SIG-M5 treated with dmso at 0.1 percent for 504 hours (cell line): ENCODE measurements around the gene SLC14A1.

Source experiments
- DNase-seq: peaks from one replicate; lab custom pipeline; 2025; ENCODE audit not compliant: unreplicated experiment; lab: John Stamatoyannopoulos, UW

SLC14A1 gene

DNA sequence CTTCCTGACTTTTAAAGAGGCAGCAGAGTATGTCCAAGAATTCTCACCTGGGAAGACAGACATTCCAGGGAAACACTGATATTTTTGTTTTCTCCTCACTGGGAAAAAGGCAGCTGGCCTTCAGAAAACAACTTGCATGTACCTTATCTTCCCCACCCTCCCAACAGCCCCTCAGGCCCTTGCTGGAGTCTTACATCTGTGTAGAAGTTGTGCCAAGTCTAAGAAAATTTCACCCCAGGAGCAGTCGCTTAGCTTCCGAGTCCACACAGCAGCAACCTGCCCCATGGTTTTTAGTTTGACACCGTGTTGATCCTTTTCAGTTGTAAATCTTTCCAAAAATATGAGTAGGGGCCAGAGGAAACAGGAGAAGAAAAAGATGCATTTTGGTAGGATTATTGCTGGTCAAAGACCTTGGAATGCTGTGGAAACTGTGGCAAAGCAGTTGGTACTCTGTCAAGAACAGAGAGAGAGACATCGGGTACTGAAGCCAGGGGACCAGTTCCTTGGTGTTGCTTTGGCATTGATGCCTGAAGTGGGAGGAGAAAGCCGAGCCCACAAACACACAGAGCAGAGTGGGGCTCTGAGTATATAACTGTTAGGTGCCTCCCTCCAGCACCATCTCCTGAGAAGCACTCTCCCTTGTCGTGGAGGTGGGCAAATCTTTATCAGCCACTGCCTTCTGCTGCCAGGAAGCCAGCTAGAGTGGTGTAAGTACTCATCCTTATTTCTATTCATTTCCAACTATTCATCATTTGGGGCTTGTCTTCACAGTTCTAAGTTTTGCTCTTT, at the start of gene SLC14A1:
TSS of gene SLC14A1 (plus strand) at position 615 of the 789 bp plus-strand sequence. CDS start 6,140 bp downstream, outside the sequence.
- DNase-seq = no peak

DNA sequence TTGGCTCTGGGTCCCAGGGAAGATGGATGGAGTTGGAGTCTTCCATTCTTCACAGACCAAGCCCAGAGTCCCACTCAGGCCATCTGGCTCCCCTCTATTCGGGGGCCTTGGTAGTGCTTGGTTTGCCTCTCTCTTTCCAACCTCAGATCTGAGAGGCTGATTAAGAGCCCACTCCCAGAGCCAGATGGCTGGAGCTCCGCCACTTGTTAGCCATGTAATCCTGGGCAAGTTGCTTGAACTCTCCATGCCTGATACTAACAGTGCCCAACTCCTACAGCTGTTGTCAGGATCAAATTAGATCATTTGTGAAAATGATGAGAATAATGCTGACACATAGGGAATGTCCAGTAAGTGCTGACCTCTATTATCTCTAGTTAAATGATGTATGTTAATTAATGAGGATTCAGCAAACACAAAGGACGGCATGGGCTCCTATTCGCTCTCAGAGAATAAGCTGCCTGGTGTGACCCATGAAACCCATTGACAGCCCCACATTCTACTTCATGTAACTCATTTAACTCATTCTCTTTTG, 46.6 kb upstream of the SLC14A1 start:
- no peak for DNase-seq

DNA sequence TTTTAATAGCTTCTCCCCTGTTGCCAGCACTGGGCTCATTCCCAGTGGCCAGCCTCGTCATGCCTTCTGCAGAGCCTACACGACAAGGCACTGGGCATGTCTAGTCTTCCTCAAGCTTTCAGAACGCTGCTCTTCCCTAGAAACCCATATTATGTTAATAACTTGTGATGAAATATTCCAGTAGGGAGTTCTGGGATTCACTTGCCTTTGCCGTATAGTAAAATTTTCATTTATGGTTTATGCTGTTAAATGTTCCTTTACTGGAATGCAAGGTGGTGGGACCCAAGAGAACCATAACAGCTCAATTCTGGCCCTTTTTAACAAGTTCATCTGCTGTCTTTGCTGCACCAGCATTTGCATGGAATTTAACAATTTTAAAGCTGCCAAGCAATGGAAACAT, 45.5 kb upstream of the SLC14A1 start:
- no peak for DNase-seq

DNA sequence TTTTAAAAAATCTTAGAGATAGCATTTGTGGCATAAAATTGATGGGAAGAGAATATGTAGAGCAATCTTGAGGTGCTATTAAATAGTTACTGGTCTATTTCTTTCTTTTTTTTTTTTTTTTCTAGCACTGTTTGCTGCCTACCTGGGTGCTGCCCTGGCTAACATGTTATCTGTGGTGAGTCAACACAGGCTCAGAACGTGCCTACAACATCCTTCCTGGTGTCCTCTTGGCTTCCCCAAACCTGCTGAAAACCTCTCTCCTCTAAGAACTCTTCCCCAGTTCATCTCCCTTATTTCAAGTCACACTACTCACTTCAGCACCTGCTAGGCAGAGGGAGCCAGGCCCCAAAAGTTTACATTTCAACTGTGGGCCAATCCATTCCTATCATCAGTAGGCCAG, 45.1 kb upstream of the SLC14A1 start:
- DNase-seq = no peak

DNA sequence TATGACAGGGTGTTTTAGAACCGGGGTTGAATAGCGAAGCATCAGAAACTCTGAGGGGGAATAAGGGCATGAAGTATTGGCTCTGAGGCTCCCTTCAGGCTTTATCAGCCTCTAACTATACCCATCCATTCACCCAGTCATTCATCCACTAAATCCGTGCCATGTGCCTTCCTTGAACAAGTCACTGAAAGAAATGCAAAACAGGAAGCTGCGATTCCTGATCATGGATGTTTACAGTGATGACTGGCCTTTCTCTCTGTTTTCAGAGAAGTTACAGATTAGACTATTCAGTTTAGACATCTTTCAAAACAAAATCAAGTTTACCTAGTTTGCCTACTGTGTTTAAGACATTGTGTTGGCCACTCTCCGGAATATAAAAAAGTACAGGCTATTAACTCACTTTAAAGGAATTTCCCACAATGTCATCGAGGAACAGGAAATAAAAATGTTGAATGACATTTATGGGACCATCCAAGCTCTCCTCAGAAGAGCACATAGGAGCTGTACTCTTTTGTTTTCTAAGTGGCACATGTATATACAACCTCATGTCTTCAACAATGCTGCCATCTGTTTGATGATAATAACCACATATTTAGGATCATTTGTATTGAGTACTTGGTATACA, 43.8 kb upstream of the SLC14A1 start:
- DNase-seq = no peak

DNA sequence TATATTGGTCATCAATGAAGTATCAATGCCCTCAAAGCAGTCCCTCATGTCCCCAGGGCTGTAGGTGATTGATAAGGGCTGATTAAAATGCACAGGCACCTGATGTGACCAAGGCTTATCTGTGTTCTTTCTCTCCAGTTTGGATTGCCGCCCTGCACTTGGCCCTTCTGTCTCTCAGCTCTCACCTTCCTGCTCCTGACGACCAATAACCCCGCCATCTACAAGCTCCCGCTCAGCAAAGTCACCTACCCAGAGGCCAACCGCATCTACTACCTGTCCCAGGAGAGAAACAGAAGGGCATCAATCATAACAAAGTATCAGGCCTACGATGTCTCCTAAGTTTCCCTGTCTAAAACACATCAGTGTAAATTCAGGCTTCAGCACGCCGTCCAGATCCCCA, 41.8 kb upstream of the SLC14A1 start:
- no peak for DNase-seq

DNA sequence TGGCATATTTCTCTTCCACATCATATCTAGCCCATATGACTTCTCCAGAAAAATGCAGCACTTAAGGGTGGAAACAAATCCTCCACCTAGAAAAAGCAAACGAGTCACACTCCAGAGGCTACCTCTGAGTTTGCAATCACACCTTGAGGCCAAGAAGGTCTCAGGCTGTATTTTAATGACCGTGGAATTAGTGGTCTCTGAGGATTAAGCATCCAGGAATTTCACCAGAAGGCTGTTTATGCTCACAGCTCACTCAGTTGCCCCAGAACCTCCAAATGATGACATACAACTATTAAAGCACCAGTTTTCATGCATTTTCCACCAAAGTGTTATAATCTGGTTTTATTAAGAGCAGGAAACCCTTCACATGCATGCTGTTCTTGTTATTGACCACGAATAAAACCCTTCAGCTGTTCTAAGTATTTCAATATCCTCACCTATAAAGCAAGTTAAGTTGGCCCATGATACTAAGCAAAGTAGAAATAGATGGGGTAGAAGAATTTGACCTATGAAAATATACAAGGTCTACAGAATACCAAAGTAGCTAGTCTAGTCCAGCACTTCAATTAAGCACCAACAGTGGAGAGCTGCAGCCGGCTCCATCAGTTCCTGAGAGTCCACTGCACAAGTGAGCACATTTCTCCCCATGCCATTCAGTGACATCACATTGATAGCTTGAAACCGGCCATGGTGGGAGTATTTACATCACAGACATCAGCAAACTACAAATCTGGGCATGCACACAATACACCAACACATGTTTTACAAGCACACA, 39.5 kb upstream of the SLC14A1 start:
- no peak for DNase-seq

DNA sequence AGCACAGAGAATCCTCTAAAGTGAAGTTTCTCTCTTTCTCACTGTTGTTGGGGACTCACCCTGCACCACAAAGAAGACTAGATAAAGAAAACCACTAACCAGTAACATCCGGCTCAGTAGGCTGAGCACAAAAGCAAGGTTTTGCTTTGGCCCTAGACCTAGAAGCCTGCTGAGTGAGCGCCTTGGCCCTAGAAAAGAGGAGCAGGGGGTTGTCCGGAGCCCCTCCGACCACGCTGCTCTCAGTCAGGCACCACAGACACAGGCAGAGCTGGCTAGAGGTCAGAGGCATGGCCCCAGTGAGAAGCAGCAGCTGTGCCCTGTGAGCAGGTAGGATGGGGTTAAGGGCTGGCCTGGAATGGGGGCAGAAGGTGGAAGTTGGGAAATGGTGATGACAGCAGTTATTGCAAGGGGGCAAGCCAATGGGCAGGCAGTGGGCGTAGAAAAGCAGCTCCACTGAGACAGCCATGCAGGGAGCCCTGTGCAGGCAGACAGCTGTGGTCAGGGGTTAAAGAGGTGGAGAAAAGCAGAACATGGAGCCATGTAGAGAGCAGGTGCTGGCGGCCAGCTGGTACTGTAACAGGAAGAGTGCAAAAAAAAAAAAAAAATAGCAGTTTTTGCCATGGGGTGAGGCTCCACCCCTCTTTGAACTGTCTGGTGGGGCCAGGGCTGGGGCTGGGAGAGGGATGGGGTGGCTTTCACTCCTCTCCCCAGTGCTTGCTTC, 36.9 kb upstream of the SLC14A1 start:
- peak; percentile 92 for DNase-seq

DNA sequence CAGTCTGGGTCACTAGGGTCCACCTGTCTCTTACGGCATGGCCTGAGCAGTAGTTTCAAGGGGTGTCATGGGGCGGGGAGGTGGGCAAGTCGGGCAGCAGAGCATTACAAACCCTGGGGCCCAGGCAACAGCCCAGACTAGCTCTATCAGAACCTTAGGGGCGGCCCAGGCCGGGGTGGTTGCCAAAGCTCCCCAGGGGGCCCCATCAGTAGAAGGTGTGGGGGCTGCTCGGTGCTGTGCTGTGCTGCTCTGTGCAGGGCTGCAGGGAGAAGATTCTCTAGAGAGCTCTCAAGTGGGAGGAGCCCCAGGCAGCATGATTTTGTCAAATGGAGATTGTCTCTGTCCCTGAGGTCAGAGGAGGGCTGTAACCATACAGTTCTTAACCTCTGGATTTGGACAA, 36.4 kb upstream of the SLC14A1 start:
- DNase-seq = peak; percentile 40

DNA sequence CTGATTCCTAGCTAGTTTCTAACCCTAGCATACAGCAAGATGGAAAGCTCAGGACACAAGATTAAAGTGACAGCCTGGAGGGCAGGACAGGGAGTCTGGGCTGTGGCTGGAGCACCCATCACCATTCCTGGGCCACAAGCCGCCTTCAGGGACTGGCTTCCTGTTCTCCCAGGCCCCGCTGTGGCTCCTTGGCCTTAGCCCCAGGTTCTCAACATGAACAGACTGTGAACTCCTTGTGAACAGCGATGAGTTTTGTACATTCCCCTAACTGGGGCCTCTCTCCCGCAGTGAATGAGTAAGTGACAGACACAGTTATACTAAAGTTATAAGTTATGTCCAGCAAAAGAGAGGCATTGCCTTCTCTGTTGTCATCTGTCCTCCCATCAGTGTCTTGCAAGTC, 35.9 kb upstream of the SLC14A1 start:
- DNase-seq = no peak

DNA sequence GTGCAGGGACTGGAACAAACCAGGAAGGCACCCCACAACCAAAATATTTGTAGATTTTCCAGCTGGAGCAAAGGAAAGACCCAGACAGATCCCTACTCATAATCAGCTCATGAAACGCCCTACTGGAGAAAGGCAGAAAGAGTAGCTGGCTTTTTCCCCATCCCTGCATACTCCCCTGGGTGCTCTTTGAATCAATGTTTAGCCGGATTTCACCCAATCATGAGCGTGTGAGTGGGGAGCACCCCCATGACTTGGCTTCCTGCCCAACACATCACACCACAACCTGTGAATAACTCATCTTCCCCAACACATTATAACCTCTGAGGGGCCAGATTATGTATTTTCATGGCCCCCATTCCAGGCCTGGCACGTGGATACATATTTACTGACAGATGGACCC, 35.1 kb upstream of the SLC14A1 start:
- DNase-seq = no peak

DNA sequence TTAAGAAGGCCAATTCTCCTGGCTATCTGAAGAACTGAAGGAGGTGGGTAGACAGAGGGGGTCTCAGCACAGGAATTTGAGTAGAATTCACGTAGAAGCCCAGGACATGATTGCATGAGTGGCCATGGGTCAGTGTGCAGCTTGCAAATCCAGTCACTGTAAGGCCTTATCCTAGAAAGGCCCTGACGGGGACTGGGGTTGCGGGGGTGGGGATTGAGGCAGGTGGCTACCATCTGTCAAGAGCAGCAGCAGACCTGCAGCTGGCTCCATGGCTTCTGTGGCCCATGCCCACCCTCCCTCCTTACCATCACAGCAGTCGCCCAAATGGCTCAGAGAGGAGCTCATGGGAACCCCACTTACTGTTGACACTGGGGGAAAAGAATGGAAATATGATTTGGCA, 34.6 kb upstream of the SLC14A1 start:
- DNase-seq = no peak

DNA sequence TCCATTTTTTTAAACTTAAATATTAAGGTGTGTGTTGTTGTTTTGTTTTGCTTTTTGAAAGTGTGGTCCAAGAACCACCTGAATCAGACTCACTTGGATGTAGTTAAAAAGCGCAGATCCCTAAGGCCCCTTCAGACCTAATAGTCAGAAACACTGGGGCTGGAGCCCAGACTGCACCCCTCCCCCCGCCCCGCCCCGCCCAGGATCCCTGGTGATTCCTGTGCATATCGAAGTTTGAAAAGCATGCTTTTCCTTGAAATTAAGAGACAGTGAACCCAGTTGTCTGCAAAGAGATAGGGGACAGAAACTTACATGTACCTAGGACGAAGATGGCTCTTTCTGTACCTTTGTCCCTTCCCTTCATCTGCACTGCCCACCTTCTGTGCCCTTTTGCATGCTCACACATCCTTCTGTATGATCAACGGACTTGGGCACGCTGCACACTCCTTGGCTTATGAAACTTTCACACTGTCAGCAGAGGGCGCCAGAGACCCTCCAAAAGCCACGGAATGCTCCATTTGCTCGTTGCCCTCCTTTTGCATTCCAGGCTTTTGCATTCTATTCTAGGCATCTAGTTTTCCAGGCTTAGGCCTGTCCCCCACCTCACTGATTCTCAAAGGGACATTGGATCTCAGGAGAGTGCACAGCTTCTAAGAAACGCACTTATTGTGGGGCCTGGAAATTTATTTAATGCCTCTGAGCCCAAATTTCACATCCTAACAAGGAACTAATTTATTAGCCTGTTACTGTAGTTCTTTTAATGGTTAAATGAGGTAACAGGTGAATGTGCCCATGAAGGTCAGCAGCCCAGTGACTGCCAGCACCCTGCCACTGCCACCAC, 32.8 kb upstream of the SLC14A1 start:
- peak; percentile 71 for DNase-seq

DNA sequence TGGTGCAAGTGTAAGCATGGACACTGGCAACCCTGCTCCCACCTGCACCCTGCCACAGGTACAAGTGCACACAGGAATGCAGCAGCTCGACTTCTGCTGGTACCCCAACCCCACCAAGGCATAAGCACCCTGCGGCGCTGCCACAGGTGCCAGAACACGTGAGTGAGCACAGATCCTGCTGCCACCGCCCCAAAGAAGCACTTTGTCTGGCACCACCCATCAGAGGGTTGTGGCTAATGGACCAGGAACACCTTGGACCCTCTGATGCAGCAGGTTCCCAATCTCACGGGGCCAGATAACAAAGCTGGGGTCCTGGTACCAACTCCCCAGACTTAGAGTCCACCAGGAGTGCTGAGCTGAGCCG, 32.2 kb upstream of the SLC14A1 start:
- no peak for DNase-seq

DNA sequence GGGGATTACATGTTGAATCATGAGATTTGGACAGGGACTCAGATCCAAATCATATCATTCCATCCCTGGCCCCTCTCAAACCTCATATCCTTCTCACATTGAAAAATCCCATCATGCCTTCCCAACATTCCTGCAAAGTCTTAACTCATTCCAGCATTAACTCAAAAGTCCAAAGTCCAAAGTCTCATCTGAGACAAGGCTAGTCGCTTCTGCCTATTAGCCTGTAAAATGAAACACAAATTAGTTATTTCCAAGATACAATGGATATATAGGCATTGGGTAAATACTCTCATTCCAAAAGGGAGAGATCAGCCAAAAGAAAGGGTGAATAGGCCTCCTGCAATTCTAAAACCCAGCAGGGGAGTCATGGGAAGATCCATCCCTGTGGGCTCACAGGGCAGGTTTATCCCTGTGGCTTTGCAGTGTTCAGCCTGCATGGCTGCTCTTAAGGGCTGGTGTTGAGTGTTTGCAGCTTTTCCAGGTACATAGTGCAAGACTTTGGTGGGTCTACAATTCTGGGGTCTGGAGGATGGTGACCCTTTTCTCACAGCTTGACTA, 21.2 kb upstream of the SLC14A1 start:
- DNase-seq = no peak

DNA sequence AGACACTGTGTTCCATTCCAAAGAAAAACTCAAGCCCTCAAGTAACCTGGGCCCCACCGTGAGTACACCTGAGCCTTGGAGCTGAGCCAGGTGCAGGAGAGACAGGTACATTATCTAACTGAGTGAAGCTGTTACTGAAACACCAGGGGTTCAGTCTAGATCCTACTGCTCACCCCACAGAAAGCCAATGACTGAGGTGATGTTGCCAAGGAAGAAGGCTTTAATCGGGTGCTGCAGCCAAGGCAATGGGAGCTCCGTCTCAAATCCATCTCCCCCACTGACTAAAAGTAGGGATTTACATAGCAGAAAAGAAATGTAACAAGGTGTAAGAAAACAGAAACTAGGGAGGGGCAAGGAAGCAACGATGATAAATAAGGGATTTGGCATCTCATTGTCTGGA, 15.2 kb upstream of the SLC14A1 start:
- no peak for DNase-seq

DNA sequence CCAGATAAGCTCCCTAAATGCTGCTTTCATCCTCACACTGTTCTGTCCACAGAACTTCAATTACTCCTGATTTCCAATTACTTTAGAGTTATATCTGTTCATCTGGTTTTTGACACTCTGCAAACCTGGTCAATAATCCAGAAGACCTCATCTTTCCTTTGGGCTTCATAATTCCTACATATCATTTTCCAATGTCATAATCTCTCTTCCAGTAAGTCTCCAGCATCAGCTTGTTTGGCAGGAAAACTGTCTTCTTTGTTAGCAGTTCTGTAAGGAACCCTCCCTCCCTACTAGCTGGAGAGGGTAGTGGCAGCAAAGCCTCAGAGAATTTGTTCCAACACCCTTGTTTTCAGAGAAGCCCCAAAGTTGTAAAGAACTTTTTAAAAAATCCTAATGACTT, 11.9 kb upstream of the SLC14A1 start:
- no peak for DNase-seq

DNA sequence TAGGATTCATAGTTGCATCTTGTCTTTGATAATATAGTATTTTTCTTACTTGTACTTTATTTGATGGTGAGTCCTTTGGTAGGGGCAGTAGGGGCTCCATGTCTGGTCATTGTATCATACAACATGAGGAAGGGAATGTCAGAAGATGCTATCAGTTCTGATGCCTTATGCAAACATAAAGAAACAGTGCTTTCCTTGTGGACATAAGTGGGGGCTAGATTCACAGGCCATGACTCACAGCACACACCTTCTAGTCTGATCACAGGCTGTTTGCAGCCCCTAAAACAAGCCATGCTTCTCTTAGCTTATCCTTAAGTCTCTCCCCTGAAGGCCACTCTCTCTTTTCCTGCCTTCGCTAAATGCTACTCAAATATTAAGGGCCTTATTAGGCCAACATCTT, 10.7 kb upstream of the SLC14A1 start:
- DNase-seq = no peak

DNA sequence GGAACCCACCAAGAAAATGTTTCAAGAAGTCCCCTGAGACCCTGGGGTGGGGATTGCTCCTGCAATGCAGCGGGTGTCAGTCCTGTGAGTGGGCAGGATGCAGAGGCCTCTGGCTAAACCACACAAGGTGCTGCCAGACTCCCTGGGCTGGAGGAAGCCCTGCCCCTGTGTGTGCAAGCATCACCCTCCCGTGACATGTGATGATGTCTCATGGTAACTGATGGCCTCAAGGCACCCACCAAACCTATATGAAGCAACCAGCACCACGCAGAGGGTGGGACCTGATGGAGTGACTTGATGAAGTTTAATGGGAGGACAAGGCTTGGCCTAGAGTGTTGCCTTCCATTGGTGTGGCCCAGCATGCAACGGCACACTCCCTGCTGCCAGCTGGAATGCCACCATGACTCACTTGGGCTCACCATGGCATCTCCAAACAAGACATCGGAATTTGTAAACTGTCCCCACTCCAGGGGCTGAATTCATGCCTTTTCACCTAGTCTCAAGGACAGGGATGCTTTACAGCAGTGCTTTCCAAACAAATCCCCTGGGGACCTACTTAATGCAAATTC, 8.7 kb upstream of the SLC14A1 start:
- no peak for DNase-seq

DNA sequence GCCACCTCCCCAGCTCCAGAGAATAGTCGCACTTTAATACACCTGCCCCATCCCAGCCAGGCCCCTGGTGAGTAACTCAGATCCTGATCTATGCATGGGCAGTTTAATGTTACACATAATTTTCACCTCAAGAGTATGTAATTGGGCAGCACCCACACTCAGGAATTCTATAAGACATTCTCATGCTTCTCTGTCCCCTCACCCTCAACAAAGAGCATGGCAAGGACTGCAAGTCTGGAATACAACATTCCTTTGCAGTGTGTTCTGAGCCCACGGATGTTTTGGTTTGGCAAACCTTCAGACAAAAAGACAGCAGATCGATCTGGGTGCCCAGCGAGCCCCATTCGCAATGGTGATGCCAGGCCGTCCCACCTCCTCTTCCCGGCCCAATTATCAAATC, 4.9 kb upstream of the SLC14A1 start:
- no peak for DNase-seq
